ENCODE results near the gene CEP85L. TPM values are rescaled to one million over a fixed set of nuclear protein-coding genes. Genes with fewer than 3 reads are reported as not detected.

CEP85L gene
- polyA plus RNA-seq, 1 of the 3 experiments (the other 2 are of a cell fraction): 1.1 TPM

DNA sequence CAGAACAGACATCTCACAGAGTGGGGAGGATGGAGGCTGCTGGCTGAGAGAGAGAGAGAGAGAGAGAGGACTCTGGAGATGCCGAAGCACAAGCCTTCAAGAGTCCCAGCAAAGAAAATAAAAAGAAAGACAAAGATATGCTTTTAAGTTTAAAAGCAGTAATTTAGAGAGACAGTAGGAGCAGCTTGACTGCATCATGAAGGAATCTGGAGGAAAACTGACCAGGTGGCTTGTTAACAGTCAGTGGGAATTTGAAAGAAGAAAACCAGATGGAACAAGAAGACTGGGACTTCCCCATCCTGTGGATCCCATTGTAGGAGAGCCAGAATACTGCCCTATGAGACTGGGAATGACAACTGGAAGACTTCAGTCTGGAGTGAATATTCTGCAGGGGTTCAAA, 149.6 kb downstream of the CEP85L start:
- no peaks in the 10 kb centered on the region for H3F3A ChIP-seq (replicated peaks; ENCODE audit: insufficient read depth)
- no peak overlapping the region; a peak in 1 of 4 replicates for H3K27ac ChIP-seq (ENCODE audit: low read depth in 2 of 2, low read length in 1 of 2)
- WGBS (ENCODE audit: low lambda C conversion rate): 62% methylated on average over 1 of the region's 1 CpG
- no peaks in the 10 kb centered on the region for H3K27me3 ChIP-seq (ENCODE audit: insufficient read depth)
- H3K4me3 ChIP-seq (ENCODE audit: low read depth in 2 of 2, low read length in 1 of 2): no peak overlapping the region
- H3K9me3 ChIP-seq: no peaks in the 10 kb centered on the region
- H3K4me2 ChIP-seq: no peak overlapping the region
- no peaks in the 10 kb centered on the region for H3K79me2 ChIP-seq (ENCODE audit: insufficient read depth)
- no peaks in the 10 kb centered on the region for H4K20me1 ChIP-seq (ENCODE audit: insufficient read depth)
- peaks cover 0 to 8% of the 10 kb centered on the region in 2 experiments for H3K36me3 ChIP-seq (replicated peaks in 1 of 2; ENCODE audit: control insufficient read depth in 1 of 2, insufficient read depth in 2 of 2, low read length in 1 of 2)
- ChIA-PET CTCF (interaction anchor here (1.2 to 1.9 kb wide), 2 partner anchors 10 to 299 kb away, joined by 3 to 4 read pairs; no protein-coding TSS in a partner anchor), POLR2A (no interaction called here)
- TF ChIP-seq TEAD4 (IDR thresholded peaks at IDR 0.05; ENCODE audit: borderline replicate concordance, insufficient read depth) (0 out of 2 replicates have a peak, but pooled peaks have one; percentile 15), CHD2 (IDR thresholded peaks at IDR 0.05; ENCODE audit: low read length, partially characterized antibody) (no peak), GATA2 (CRISPR knock-in tag; IDR thresholded peaks at IDR 0.05) (no peak), EP300 (IDR thresholded peaks at IDR 0.05; ENCODE audit: borderline replicate concordance in 1 of 2, low read depth in 1 of 2, low read length in 1 of 2) (peak in 1 of 2 experiments; percentile 13; a peak in 1 of 4 replicates), POLR2AphosphoS5 (IDR thresholded peaks at IDR 0.05; ENCODE audit: low read depth, low read length) (peak; percentile 35; the same call in 1 of the 2 replicates), TCF12 (IDR thresholded peaks at IDR 0.05) (peak; percentile 83)
- TF ChIP-seq, protein P1, sequence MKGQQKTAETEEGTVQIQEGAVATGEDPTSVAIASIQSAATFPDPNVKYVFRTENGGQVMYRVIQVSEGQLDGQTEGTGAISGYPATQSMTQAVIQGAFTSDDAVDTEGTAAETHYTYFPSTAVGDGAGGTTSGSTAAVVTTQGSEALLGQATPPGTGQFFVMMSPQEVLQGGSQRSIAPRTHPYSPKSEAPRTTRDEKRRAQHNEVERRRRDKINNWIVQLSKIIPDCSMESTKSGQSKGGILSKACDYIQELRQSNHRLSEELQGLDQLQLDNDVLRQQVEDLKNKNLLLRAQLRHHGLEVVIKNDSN (IDR thresholded peaks at IDR 0.05; ENCODE audit: borderline replicate concordance, low read depth): no peak
- TF ChIP-seq, protein P2, sequence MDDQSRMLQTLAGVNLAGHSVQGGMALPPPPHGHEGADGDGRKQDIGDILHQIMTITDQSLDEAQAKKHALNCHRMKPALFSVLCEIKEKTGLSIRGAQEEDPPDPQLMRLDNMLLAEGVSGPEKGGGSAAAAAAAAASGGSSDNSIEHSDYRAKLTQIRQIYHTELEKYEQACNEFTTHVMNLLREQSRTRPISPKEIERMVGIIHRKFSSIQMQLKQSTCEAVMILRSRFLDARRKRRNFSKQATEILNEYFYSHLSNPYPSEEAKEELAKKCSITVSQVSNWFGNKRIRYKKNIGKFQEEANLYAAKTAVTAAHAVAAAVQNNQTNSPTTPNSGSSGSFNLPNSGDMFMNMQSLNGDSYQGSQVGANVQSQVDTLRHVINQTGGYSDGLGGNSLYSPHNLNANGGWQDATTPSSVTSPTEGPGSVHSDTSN (IDR thresholded peaks at IDR 0.05): peak; percentile 54
- no peak overlapping the region for H2AFZ ChIP-seq (ENCODE audit: low read depth)
- no peak overlapping the region for H3K9ac ChIP-seq
- H3K4me1 ChIP-seq (ENCODE audit: control insufficient read depth in 1 of 2, insufficient read depth in 2 of 2, low read depth in 1 of 2, low read length in 1 of 2): peaks cover 0 to 3% of the 10 kb centered on the region in 2 experiments; a peak in 2 of 4 replicates
- H3K9me2 ChIP-seq: no peaks in the 10 kb centered on the region
- no peak for DNase-seq

DNA sequence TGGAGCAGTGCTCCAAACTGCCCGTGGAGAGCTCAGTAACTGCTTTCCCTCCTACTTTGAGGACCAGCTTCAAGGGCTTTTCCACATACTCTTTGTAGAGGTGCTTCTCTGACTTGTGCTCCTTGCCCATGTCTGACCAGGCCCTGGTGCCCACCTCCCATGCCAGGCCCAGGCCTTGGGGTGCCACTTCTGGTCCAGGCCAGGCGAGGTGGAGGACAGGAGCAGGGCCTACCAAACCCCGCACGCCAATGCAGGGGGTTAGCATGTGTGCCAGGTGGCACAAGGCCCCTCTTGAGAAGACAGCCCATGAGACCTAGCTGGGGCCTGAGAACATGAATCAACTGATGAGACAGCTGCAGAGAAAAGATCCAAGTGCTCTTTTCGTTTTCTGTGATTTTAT, 150.3 kb downstream of the CEP85L start:
- Histone ChIP-seq H3K4me3 (ENCODE audit: low read depth in 2 of 2, low read length in 1 of 2) (no peak overlapping the region), H4K20me1 (ENCODE audit: insufficient read depth) (no peaks in the 10 kb centered on the region), H2AFZ (ENCODE audit: low read depth) (no peak overlapping the region), H3K9ac (no peak overlapping the region), H3F3A (replicated peaks; ENCODE audit: insufficient read depth) (no peaks in the 10 kb centered on the region), H3K27ac (ENCODE audit: low read depth in 2 of 2, low read length in 1 of 2) (peak overlapping the region in 1 of 2 experiments; percentile 45; a peak in 1 of 4 replicates), H3K4me2 (no peak overlapping the region), H3K4me1 (ENCODE audit: control insufficient read depth in 1 of 2, insufficient read depth in 2 of 2, low read depth in 1 of 2, low read length in 1 of 2) (peaks cover 0 to 3% of the 10 kb centered on the region in 2 experiments; a peak in 2 of 4 replicates), H3K27me3 (ENCODE audit: insufficient read depth) (no peaks in the 10 kb centered on the region), H3K36me3 (replicated peaks in 1 of 2; ENCODE audit: control insufficient read depth in 1 of 2, insufficient read depth in 2 of 2, low read length in 1 of 2) (peaks cover 0 to 8% of the 10 kb centered on the region in 2 experiments), H3K79me2 (ENCODE audit: insufficient read depth) (no peaks in the 10 kb centered on the region), H3K9me3 (no peaks in the 10 kb centered on the region), H3K9me2 (no peaks in the 10 kb centered on the region)
- ChIA-PET POLR2A (no interaction called here), CTCF (interaction anchor here (1.0 to 1.9 kb wide), 3 partner anchors 10 to 299 kb away, joined by 3 to 4 read pairs (median 3); no protein-coding TSS in a partner anchor)
- DNase-seq: no peak
- 89% methylated on average over 5 of the region's 5 CpGs for WGBS (ENCODE audit: low lambda C conversion rate)
- no peak for TF ChIP-seq FOSL2 (IDR thresholded peaks at IDR 0.05; ENCODE audit: borderline replicate concordance, low read depth)

All from SK-N-SH (cell line).